ENCODE measurements around the gene XYLT2. TPM values are rescaled to one million over a fixed set of nuclear protein-coding genes. Genes with fewer than 3 reads are reported as not detected.

The XYLT2 gene
- total and polyA plus RNA-seq, 2 experiments from 2014 or later: 18.3 to 26.8 TPM

GRCh38 chr17:50347894-50348291, 2.0 kb downstream of the XYLT2 start:
- no peaks in the 10 kb centered on the region for H4K20me1 ChIP-seq (ENCODE audit: insufficient read depth, poor library complexity, severe bottlenecking)
- no peak overlapping the region for H3K4me3 ChIP-seq
- peaks cover 20% of the 10 kb centered on the region for H3K4me1 ChIP-seq (ENCODE audit: insufficient read depth)
- no peaks in the 10 kb centered on the region for H3K36me3 ChIP-seq (replicated peaks; ENCODE audit: insufficient read depth, low read depth)
- no peak overlapping the region for H3K27ac ChIP-seq
- DNase-seq (ENCODE audit: low spot score): no peak
- no peak for TF ChIP-seq CTCF (IDR thresholded peaks at IDR 0.05; ENCODE audit: poor library complexity)
- TF ChIP-seq EZH2phosphoT487 (IDR thresholded peaks at IDR 0.05; ENCODE audit: low read depth, severe bottlenecking, unreplicated experiment): no peak
- TF ChIP-seq EZH2 (IDR thresholded peaks at IDR 0.05; ENCODE audit: borderline replicate concordance): no peak
- no peaks in the 10 kb centered on the region for H3K9me3 ChIP-seq (ENCODE audit: low read depth)
- no peak overlapping the region for H2AFZ ChIP-seq
- 77% methylated on average over 3 of the region's 3 CpGs for WGBS (ENCODE audit: low lambda C conversion rate, missing lambda C conversion rate)
- H3K79me2 ChIP-seq: peaks cover 37% of the 10 kb centered on the region
- no peaks in the 10 kb centered on the region for H3K27me3 ChIP-seq
- H3K4me2 ChIP-seq: peak overlapping the region; percentile 100
- H3K9me2 ChIP-seq (replicated peaks; ENCODE audit: insufficient read depth): no peaks in the 10 kb centered on the region

- H3K79me2 ChIP-seq: peaks cover 37% of the 10 kb centered on the region
- H3K27ac ChIP-seq: no peak overlapping the region
- no peaks in the 10 kb centered on the region for H4K20me1 ChIP-seq (ENCODE audit: insufficient read depth, poor library complexity, severe bottlenecking)
- no peaks in the 10 kb centered on the region for H3K9me3 ChIP-seq (ENCODE audit: low read depth)
- H3K36me3 ChIP-seq (replicated peaks; ENCODE audit: insufficient read depth, low read depth): no peaks in the 10 kb centered on the region
- no peak overlapping the region for H3K4me3 ChIP-seq
- no peak overlapping the region for H2AFZ ChIP-seq
- H3K27me3 ChIP-seq: no peaks in the 10 kb centered on the region
- H3K4me1 ChIP-seq (ENCODE audit: insufficient read depth): peaks cover 20% of the 10 kb centered on the region
- H3K9me2 ChIP-seq (replicated peaks; ENCODE audit: insufficient read depth): no peaks in the 10 kb centered on the region
- TF ChIP-seq CTCF (IDR thresholded peaks at IDR 0.05; ENCODE audit: poor library complexity) (no peak), EZH2 (IDR thresholded peaks at IDR 0.05; ENCODE audit: borderline replicate concordance) (no peak), EZH2phosphoT487 (IDR thresholded peaks at IDR 0.05; ENCODE audit: low read depth, severe bottlenecking, unreplicated experiment) (no peak)
- no peak overlapping the region for H3K4me2 ChIP-seq
- WGBS (ENCODE audit: low lambda C conversion rate, missing lambda C conversion rate): 74% methylated on average over 7 of the region's 7 CpGs
- peak; percentile 2 for DNase-seq (ENCODE audit: low spot score)
Observed at GRCh38 chr17:50348522-50349242, 2.8 kb downstream of the XYLT2 start.

GRCh38 chr17:50349243-50349600, 3.3 kb downstream of the XYLT2 start:
- WGBS (ENCODE audit: low lambda C conversion rate, missing lambda C conversion rate): 99% methylated on average over 5 of the region's 5 CpGs
- no peak overlapping the region for H3K4me3 ChIP-seq
- no peaks in the 10 kb centered on the region for H3K36me3 ChIP-seq (replicated peaks; ENCODE audit: insufficient read depth, low read depth)
- no peaks in the 10 kb centered on the region for H3K9me2 ChIP-seq (replicated peaks; ENCODE audit: insufficient read depth)
- no peak for TF ChIP-seq CTCF (IDR thresholded peaks at IDR 0.05; ENCODE audit: poor library complexity)
- no peak for TF ChIP-seq EZH2phosphoT487 (IDR thresholded peaks at IDR 0.05; ENCODE audit: low read depth, severe bottlenecking, unreplicated experiment)
- TF ChIP-seq EZH2 (IDR thresholded peaks at IDR 0.05; ENCODE audit: borderline replicate concordance): no peak
- peaks cover 20% of the 10 kb centered on the region for H3K4me1 ChIP-seq (ENCODE audit: insufficient read depth)
- peaks cover 37% of the 10 kb centered on the region for H3K79me2 ChIP-seq
- no peaks in the 10 kb centered on the region for H3K9me3 ChIP-seq (ENCODE audit: low read depth)
- no peak overlapping the region for H3K27ac ChIP-seq
- H2AFZ ChIP-seq: no peak overlapping the region
- DNase-seq (ENCODE audit: low spot score): peak; percentile 1
- no peaks in the 10 kb centered on the region for H3K27me3 ChIP-seq
- H4K20me1 ChIP-seq (ENCODE audit: insufficient read depth, poor library complexity, severe bottlenecking): no peaks in the 10 kb centered on the region
- no peak overlapping the region for H3K4me2 ChIP-seq
